HuH-7 (cell line): Measurements from ENCODE around the gene NMT1.

Experiments used
- DNase-seq: peaks from one replicate; pipeline ENCODE4 v3.0.0; 2011; ENCODE audit warnings: low spot score

The NMT1 gene

DNA sequence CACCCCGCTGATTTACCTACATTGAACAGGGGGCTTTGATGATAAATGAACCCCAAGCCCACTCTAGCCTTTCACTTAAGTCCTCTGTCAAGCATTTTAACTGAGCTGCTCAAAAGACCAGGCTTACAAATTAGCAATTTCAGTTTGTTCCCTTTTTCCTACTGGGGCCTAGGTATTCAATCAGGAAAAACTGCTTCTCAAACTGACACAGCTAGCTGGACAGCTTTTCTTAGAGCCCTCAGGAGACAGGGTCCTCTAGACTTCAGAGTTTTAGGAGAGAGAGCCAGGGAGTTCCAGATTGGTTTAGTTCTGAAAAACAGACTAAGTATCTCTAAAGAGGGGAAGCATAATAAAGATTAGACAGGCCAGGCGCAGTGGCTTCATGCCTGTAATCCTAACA is 94.4 kb downstream of the NMT1 start:
- DNase-seq, result no peak

DNA sequence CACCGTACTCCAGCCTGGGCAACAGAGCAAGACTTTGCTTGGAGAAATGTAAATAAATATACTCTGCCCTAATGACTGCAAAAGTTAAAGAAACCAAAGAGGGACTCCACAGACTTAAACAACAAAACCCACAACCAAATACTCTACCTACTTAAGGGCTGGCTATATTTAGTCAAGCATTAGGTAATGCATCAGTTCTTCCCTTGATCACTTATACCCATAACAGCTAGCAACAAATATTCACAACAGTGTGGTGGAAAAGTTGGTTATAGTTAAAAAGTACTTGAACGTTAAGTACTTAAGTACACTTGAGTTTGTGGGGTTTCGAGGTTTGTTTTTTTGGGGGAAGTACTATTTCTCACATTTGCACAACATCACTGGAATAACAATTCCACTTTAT is 95.1 kb downstream of the NMT1 start:
- DNase-seq, result no peak
